Cardiac ventricle fibroblast (primary cell): ENCODE measurements around the gene CD63. TPM values are rescaled to one million over a fixed set of nuclear protein-coding genes. Genes with fewer than 3 reads are reported as not detected.

ENCODE experiments used
- total RNA-seq: library from RNA; depleted of rRNA; stranded (reverse); fragments of >200 nt; gene quantifications from 2 replicates; pipeline ENCODE4 v1.2.3, GENCODE V29; 2015

CD63 gene
- total RNA-seq, result 1,975 and 2,145 TPM in 2 replicates

GRCh38 chr12:55728939-55729818 lies at the start of gene CD63:
Gene CD63 (minus strand): TSS chr12:55729009. CDS start chr12:55728341, 668 bp downstream.

GRCh38 chr12:55742719-55743405 lies 14.1 kb upstream of the CD63 start, which contains the start of gene GDF11:
Gene GDF11 (plus strand): TSS chr12:55743122. CDS start chr12:55743317, 195 bp downstream.

GRCh38 chr12:55720071-55720564 lies 8.7 kb downstream of the CD63 start, which contains the start of gene RDH5:
Gene RDH5 (plus strand): TSS chr12:55720393. CDS start chr12:55721185, 792 bp downstream.

GRCh38 chr12:55715833-55716581 lies 12.8 kb downstream of the CD63 start, which contains the start of gene BLOC1S1:
Gene BLOC1S1 (plus strand): TSS chr12:55716046. CDS start chr12:55716052, 6 bp downstream.

GRCh38 chr12:55707841-55708694 lies 20.7 kb downstream of the CD63 start, which contains the start of gene ITGA7:
Gene ITGA7 (minus strand): TSS chr12:55707904. CDS start chr12:55707682, 222 bp downstream.

Other genes starting within 250 kb of the CD63 start
- not detected in 2 replicates for gene OR6C68, start 236.6 kb downstream of the CD63 start, total RNA-seq
- not detected in 2 replicates for gene OR6C4, start 179.4 kb downstream of the CD63 start, total RNA-seq
- not detected in 2 replicates for gene OR2AP1, start 156.5 kb downstream of the CD63 start, total RNA-seq
- not detected in 2 replicates for gene OR10P1, start 92.1 kb downstream of the CD63 start, total RNA-seq
- 89.7 and 106 TPM in 2 replicates for gene ITGA7, start 21.1 kb downstream of the CD63 start, total RNA-seq
- gene BLOC1S1, start 13.0 kb downstream of the CD63 start, total RNA-seq, result 128 and 131 TPM in 2 replicates
- 33.4 and 34.8 TPM in 2 replicates for gene RDH5, start 8.6 kb downstream of the CD63 start, total RNA-seq
- gene GDF11, start 14.1 kb upstream of the CD63 start, total RNA-seq, result 6.6 and 8.2 TPM in 2 replicates
- gene SARNP, start 88.7 kb upstream of the CD63 start, total RNA-seq, result 62.7 and 67.1 TPM in 2 replicates
- gene ORMDL2, start 89.0 kb upstream of the CD63 start, total RNA-seq, result 8.5 and 15.4 TPM in 2 replicates
- gene DNAJC14, start 100.6 kb upstream of the CD63 start, total RNA-seq, result 27.6 and 32.8 TPM in 2 replicates
- gene MMP19, start 113.9 kb upstream of the CD63 start, total RNA-seq, result 36.8 and 37.2 TPM in 2 replicates
- gene PYM1, start 198.9 kb upstream of the CD63 start, total RNA-seq, result 24.9 and 29.9 TPM in 2 replicates
- gene DGKA, start 202.2 kb upstream of the CD63 start, total RNA-seq, result 39.6 and 47.5 TPM in 2 replicates
- 0.44 and 0.68 TPM in 2 replicates for gene PMEL, start 237.0 kb upstream of the CD63 start, total RNA-seq
- gene CDK2, start 237.8 kb upstream of the CD63 start, total RNA-seq, result 5.7 and 10.3 TPM in 2 replicates
- 60.3 and 66.4 TPM in 2 replicates for gene RAB5B, start 245.1 kb upstream of the CD63 start, total RNA-seq